ENCODE measurements around the gene TUT1.
"Not testable (repeated sequence)": the region's sequence is repeated elsewhere in the genome, so short reads cannot be mapped to it uniquely, and the experiment has no call there.

Gene TUT1

GRCh38 chr11:62591448-62592145 is at the start of gene TUT1:
Gene TUT1 (minus strand): TSS chr11:62591523. CDS start chr11:62591485, 38 bp downstream.
- peak; percentile 93 to 94 for DNase-seq

- no peak for DNase-seq
Measured at GRCh38 chr11:62632492-62632891, 41.2 kb upstream of the TUT1 start.

DNA sequence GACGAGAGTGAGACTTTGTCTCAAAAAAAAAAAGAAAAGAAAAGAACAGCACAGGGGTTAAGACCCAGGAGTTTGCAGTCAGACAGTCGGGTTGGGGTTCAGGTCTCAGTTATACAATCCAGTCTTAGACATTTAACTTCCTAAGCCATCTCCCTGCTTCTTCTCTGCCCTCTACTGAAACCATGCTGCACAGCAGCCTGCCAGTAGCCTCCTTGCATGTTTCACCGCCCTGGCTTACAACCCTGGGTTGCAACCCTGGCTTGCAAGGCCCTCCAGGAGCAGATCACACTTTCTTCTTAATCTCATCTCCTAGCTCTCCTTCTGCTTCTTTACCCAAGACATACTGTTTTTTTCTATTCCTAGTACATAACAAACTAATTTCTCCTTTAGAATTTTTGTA is 36.4 kb upstream of the TUT1 start:
- no peak for DNase-seq

GRCh38 chr11:62622476-62623089 is 31.3 kb upstream of the TUT1 start:
- no peak for DNase-seq

DNA sequence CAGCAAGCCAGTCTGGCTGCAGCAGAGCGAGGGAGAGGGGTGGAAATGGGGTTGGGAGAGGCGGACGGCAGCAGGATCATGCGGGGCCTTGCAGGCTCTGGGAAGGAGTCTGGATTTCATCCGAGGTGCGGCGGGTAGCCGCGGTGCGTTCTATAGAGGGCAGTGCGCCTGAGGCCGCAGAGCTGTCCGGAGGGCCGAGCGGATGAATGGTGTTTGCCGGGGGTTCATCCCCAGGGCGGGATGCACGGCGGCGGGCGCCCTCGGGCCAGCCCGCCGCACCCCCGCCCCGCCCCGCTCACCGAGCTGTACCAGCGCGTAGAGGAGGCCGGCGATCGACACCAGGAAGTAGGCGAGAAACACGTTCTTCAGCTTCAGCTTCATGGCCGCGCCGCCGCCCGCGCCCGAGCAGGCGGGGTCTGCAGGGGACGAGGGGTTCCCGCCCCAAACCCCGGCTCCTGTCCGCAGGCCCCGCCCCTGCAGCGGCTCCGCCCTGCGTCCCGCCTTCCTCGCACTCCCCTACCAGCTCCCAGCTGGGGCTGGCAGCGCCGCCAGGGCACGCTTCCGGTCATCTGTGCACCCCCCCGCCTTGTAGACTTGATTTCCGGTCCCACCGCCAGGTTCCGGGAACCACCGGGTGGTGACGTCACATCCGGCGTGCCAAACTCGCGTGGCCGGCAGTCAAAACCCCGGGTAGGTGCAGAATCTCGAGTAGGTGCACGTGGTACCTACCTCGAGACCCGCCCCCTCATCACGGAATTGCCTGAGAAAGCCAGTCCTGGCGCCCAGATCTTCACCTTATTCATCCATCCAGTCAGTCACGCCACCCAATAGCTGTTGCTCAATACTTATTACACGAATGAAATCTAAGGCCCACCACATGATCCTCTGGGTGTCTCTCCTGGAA is 30.5 kb upstream of the TUT1 start, which contains the start of gene B3GAT3:
B3GAT3 (minus strand) TSS at position 420 of the 904 bp plus-strand sequence; CDS start at position 381, 39 bp downstream.
- peak; percentile 97 for DNase-seq

GRCh38 chr11:62621027-62621566 is 29.8 kb upstream of the TUT1 start:
- DNase-seq = no peak

DNA sequence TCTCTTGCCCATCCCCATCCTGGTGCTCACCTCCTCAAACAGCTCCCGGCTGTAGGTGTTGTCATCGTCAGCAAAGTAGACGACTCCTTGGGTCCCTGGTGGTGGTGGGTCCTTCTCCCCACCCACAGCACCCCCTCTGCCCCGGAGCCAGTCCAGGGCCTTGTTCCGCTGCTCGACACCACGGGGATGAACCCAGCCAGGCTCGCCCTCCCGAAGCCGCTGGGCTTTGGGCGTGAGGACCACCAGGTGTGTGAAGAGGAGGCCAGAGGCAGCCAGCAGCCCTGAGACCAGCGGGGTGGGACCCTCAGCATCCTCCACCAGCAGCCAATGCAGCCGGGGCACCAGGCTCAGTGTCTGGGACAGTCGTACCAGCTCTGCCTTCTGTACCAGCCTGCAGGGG is 25.6 kb upstream of the TUT1 start:
- not testable (repeated sequence) for DNase-seq

DNA sequence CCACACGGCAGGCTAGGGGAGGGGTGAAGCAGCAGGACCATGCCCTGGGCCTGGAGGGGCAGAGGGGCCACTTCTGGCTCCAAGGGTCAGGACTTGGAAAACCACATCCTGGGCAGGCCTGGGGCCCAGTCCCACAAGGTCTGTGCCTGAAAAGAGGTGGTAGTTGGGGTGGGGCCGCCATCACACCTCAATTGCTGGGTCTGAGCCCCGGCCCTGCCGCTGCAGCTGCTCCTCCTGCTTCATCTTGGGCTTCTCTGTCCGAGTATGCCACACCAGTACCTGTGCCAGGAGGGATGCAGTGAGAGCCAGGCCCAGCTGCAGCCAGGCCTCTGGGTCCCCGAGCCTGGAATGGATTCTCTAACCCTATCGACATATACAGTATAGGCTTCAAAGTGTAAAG is 24.2 kb upstream of the TUT1 start:
- DNase-seq = no peak

GRCh38 chr11:62614275-62614674 is 23.0 kb upstream of the TUT1 start:
- peak; percentile 28 to 36 for DNase-seq

DNA sequence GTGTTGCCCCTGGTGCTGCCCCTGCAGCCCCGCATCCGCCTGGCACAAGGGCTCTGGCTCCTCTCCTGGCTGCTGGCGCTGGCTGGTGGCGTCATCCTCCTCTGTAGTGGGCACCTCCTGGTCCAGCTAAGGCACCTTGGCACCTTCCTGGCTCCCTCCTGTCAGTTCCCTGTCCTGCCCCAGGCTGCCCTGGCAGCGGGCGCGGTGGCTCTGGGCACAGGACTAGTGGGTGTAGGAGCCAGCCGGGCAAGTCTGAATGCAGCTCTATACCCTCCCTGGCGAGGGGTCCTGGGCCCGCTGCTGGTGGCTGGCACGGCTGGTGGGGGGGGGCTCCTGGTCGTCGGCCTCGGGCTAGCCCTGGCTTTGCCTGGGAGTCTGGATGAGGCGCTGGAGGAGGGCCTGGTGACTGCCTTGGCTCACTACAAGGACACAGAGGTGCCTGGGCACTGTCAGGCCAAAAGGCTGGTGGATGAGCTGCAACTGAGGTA is 22.0 kb upstream of the TUT1 start:
- DNase-seq = no peak

GRCh38 chr11:62612366-62613290 is 21.3 kb upstream of the TUT1 start, which contains the start of the genes EML3 and ROM1:
Gene EML3 (minus strand): TSS chr11:62612775. CDS start chr11:62612457, 318 bp downstream.
Gene ROM1 (plus strand): TSS chr11:62613257. CDS start chr11:62613282, 25 bp downstream.
- peak; percentile 85 to 88 for DNase-seq

DNA sequence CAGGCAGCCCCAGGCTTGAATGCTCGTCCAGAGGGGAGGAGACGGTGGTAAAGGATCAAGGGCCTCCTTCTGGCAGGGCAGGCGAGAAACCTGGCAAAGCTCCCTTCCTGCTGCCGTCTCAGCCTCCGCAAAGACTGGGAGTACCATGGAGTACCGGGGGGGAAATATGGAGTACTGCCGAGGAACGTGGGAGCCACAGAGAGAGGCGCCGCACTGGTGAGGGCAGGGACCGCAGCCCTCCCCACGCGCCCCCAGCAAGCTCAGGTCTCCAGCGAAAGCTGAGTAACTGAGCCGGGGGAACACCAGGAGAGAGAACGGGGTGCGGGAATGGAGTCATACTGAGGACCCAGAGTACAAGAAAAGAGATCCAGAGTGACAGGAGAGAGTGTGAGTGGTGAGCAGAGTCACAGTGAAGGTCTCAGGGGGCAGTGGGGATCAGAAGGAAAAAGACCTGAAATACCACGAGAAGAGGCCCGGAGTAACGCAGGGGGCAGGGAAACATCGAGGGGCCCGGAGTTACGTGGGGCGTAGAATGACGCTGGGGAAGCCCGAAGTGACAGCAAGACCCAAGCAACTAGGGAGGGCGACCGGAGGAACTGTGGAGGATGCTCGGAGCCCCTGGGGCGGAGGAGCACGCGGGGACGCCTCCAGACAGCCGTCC is 20.5 kb upstream of the TUT1 start:
- peak; percentile 38 to 42 for DNase-seq

DNA sequence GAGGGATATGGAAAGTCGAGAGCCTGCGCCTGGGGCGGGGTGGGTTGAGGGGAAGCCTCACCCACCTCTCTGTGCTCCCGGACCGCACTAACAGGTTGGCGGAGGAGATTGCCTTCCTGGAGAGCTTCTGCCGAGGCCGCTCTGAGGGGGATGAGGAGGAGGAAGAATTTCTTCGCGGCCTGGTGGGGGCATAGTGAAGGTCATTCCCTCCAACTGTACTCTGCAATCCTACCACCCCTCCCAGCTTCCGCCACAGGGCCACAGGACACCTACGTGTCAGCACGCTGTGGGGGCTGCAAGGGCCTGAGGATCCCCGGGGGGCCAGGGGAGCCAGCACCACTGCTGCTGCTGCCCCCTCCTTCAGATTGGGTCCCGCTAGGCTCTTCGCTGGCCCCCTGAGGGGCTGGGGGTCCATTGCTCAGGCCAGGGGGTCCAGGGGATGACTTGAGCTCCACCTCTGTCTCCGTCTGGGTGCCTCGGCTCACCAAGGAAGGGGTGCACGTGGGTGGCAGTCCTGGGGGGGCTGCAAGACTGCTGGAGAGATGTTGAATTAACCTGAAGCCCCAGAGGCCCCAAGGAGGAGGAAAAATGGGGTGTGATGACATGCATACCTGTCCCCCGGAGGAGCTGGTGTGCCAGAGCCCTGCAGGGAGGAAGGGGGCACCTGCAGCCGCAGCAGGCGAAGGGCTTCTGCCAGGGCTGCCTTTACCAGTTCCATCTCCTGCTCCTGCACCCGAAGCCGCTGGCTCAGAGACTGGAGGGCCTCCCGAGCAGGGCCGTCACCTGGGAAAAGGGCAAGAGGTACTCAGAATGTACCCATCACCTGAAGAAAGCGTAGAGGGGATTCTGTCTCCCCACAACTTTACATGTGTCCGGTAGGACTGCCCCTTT is 19.7 kb upstream of the TUT1 start:
- DNase-seq = no peak

DNA sequence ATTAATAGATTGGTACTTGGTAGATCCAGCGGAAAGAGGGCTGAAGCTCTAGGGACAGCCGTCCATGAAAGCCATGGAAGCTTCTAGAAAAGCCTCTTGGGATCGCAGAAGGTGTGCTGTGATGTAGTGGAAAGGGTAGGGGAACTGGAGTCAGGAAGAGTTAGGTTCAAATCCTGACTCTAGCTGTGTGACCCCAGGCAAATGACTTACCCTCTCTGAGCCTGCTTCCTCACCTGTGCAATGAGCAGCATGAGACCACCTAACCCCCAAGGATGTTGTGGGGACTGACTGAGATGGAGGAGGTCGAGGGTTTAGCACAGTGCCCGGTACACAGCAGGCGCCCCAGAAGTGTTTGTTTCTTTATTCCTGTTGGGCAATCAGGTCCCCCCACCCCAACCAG is 19.1 kb upstream of the TUT1 start:
- DNase-seq = no peak

DNA sequence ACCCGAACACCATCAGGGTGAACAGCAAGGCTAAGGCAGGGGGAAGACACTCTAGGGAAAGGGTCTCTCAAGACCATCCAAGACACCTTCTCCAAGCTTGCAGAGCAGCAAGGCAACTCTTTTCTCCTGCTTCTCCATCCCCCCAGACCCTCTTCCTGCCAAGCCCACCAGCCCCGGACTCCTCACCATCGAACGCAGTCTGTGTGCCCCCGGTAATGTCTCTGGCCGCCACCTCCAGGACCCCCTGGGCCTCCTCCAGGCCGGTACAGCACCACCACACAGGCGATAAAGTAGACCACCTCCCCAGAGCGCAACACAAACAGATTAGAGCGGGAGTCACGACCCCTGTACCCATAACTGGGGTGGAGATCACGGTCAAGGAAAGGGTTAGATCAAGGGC is 17.5 kb upstream of the TUT1 start:
- DNase-seq = no peak

- DNase-seq = no peak
Measured at GRCh38 chr11:62607714-62608113, 16.4 kb upstream of the TUT1 start.

GRCh38 chr11:62605902-62606301 is 14.6 kb upstream of the TUT1 start:
- DNase-seq = no peak

GRCh38 chr11:62605467-62605866 is 14.1 kb upstream of the TUT1 start:
- no peak for DNase-seq

DNA sequence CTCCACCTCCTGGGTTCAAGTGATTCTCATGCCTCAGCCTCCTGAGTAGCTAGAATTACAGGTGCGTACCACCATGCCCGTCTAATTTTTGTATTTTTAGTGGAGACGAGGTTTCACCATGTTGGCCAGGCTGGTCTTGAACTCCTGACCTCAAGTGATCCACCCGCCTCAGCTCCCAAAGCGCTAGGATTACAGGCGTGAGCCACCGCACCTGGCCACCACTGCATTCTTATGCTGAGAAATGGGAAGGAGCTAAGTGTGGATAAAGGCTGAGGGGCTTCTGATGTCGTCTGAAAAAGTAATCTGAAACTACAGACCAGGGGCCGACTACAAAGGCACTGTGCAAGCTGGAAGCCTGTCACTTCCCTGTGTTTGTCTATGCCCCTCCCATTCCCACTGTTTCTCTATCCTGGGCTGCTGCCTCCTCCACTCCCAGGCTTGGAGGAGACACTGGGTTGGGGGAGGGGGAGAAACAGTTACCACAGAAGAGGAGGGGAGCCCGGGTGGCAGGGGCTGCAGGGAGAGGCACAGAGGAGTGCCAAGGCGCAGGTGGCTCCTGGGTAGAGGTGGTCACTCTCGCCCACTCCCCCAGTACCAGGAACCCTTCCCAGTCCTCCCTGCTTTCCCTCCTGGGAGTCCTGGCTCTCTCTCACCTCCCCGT is 13.3 kb upstream of the TUT1 start:
- no peak for DNase-seq
